T-helper 2 cell treated with Interferon-gamma antibody and Interleukin-4, amounts not matched to agents 5 μg/mL and 100 μg/mL, for 36 hours (primary cell): ENCODE data around the gene OR2M4.

Experiments used
- DNase-seq: peaks from one replicate; pipeline ENCODE4 v3.0.0; 2021; ENCODE audit warnings: low spot score
- H3K27ac Mint-ChIP-seq: one replicate; pipeline ENCODE4 v1.8.0; 2021; ENCODE audit warnings: mild to moderate bottlenecking, mixed read lengths
- H3K27me3 Mint-ChIP-seq: one replicate; pipeline ENCODE4 v1.8.0; 2021; ENCODE audit warnings: low read depth, mixed read lengths
- H3K36me3 Mint-ChIP-seq: one replicate; pipeline ENCODE4 v1.8.0; 2021; ENCODE audit warnings: low read depth, mixed read lengths
- H3K4me1 Mint-ChIP-seq: one replicate; pipeline ENCODE4 v1.8.0; 2021; ENCODE audit warnings: low read depth, mixed read lengths
- H3K4me3 Mint-ChIP-seq: one replicate; pipeline ENCODE4 v1.8.0; 2022; ENCODE audit warnings: mild to moderate bottlenecking, moderate library complexity, mixed read lengths
- H3K9me3 Mint-ChIP-seq: one replicate; pipeline ENCODE4 v1.8.0; 2021; ENCODE audit warnings: mixed read lengths

The OR2M4 gene

DNA sequence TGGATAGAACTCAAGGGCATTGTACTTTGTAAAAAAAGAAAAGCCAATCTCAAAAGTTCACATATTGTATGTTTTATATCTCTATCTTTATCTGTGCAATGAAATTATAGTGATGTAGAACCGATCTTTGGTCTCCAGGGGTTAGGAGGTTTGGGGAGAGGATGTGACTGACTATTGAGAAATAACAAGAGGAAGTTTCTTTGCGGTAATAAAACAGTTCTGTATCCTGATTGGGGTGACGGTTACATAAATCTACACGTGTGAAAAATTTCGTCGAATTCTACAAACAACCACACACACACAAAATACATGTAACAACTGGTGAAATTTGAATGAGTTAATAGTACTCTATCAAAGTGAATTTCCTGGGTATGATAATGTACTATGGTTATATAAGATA is 57.2 kb downstream of the OR2M4 start:
- Mint-ChIP-seq H3K4me3 (no peak overlapping the region), H3K4me1 (no peaks in the 10 kb centered on the region), H3K27me3 (no peaks in the 10 kb centered on the region), H3K36me3 (no peaks in the 10 kb centered on the region), H3K9me3 (no peaks in the 10 kb centered on the region), H3K27ac (no peak overlapping the region)
- DNase-seq: no peak
